ENCODE results near the gene PALM2AKAP2. TPM values are rescaled to one million over a fixed set of nuclear protein-coding genes. Genes with fewer than 3 reads are reported as not detected.

PALM2AKAP2 gene
- total RNA-seq, 4 donors from 2014 or later: 2.0 to 8.2 (median 3.6) TPM

GRCh38 chr9:109770101-109770500 is 9.9 kb upstream of the PALM2AKAP2 start:
- Histone ChIP-seq H3K27me3 (no peaks in the 10 kb centered on the region), H3K9me3 (no peaks in the 10 kb centered on the region), H3K4me3 (no peak overlapping the region), H3K4me1 (peaks cover 6 to 18% (median 11%) of the 10 kb centered on the region in 3 donors), H3K36me3 (no peaks in the 10 kb centered on the region), H3K27ac (no peak overlapping the region)
- TF ChIP-seq EP300 (IDR thresholded peaks at IDR 0.05): no peak
- no peak for ATAC-seq
- 86% methylated on average over 1 of the region's 1 CpG; no CpG with 5 or more reads in 1 of the 2 donors for WGBS, 2 donors (ENCODE audit: low coverage in 1 of 2)

- no peak for ATAC-seq
- WGBS, 2 donors (ENCODE audit: low coverage in 1 of 2): 30 to 49% methylated on average over 2 of the region's 2 CpGs
- H3K4me3 ChIP-seq: no peak overlapping the region
Observed at GRCh38 chr9:109771087-109771486, 8.9 kb upstream of the PALM2AKAP2 start.

GRCh38 chr9:109771796-109772531 is 8.0 kb upstream of the PALM2AKAP2 start:
- peak overlapping the region in 1 of 4 donors; percentile 11 for H3K27ac ChIP-seq
- TF ChIP-seq POLR2AphosphoS5 (IDR thresholded peaks at IDR 0.05): no peak
- TF ChIP-seq EP300 (IDR thresholded peaks at IDR 0.05): no peak
- no peak for TF ChIP-seq POLR2A (IDR thresholded peaks at IDR 0.05)
- TF ChIP-seq CTCF (IDR thresholded peaks at IDR 0.05): no peak
- 0 to 37% methylated on average over 3 to 5 of the region's 8 CpGs for WGBS, 2 donors (ENCODE audit: low coverage in 1 of 2)
- H3K36me3 ChIP-seq: no peaks in the 10 kb centered on the region
- peaks cover 6 to 18% (median 11%) of the 10 kb centered on the region in 3 donors for H3K4me1 ChIP-seq
- no peak overlapping the region for H3K4me3 ChIP-seq
- H3K9me3 ChIP-seq: no peaks in the 10 kb centered on the region
- no peak for ATAC-seq
- H3K27me3 ChIP-seq: no peaks in the 10 kb centered on the region

More at GRCh38 chr9:109771087-109771486, 8.9 kb upstream of the PALM2AKAP2 start:
- Histone ChIP-seq H3K9me3 (no peaks in the 10 kb centered on the region), H3K27me3 (no peaks in the 10 kb centered on the region), H3K27ac (no peak overlapping the region), H3K36me3 (no peaks in the 10 kb centered on the region), H3K4me1 (peaks cover 6 to 18% (median 11%) of the 10 kb centered on the region in 3 donors)
- TF ChIP-seq EP300 (IDR thresholded peaks at IDR 0.05) (no peak), POLR2AphosphoS5 (IDR thresholded peaks at IDR 0.05) (no peak), CTCF (IDR thresholded peaks at IDR 0.05) (no peak), POLR2A (IDR thresholded peaks at IDR 0.05) (no peak)

GRCh38 chr9:109775516-109775915 is 4.5 kb upstream of the PALM2AKAP2 start:
- TF ChIP-seq EP300 (IDR thresholded peaks at IDR 0.05): no peak
- TF ChIP-seq CTCF (IDR thresholded peaks at IDR 0.05): no peak
- TF ChIP-seq POLR2AphosphoS5 (IDR thresholded peaks at IDR 0.05): no peak
- no peak for TF ChIP-seq POLR2A (IDR thresholded peaks at IDR 0.05)
- Histone ChIP-seq H3K36me3 (no peaks in the 10 kb centered on the region), H3K4me3 (no peak overlapping the region), H3K9me3 (no peaks in the 10 kb centered on the region), H3K27me3 (peaks cover 9% of the 10 kb centered on the region), H3K27ac (no peak overlapping the region), H3K4me1 (peaks cover 6 to 31% (median 11%) of the 10 kb centered on the region in 3 donors)
- no peak for ATAC-seq
- 54 to 63% methylated on average over 3 of the region's 3 CpGs for WGBS, 2 donors (ENCODE audit: low coverage in 1 of 2)

GRCh38 chr9:109776391-109776790 is 3.6 kb upstream of the PALM2AKAP2 start:
- Histone ChIP-seq H3K4me1 (peaks cover 6 to 33% (median 7%) of the 10 kb centered on the region in 3 donors), H3K36me3 (no peaks in the 10 kb centered on the region), H3K9me3 (no peaks in the 10 kb centered on the region), H3K27me3 (peaks cover 18% of the 10 kb centered on the region), H3K27ac (no peak overlapping the region), H3K4me3 (no peak overlapping the region)
- no peak for ATAC-seq
- WGBS, 2 donors (ENCODE audit: low coverage in 1 of 2): 72 to 76% methylated on average over 2 of the region's 2 CpGs
- no peak for TF ChIP-seq EP300 (IDR thresholded peaks at IDR 0.05)
- TF ChIP-seq POLR2AphosphoS5 (IDR thresholded peaks at IDR 0.05): no peak
- TF ChIP-seq CTCF (IDR thresholded peaks at IDR 0.05): no peak
- TF ChIP-seq POLR2A (IDR thresholded peaks at IDR 0.05): no peak
